Cardiac muscle cell (in vitro differentiated cells and primary cell): ENCODE measurements around the gene DACT3. TPM values are rescaled to one million over a fixed set of nuclear protein-coding genes. Genes with fewer than 3 reads are reported as not detected.

Experiments used
- DNase-seq, 2 donors: peaks; one replicate each; pipeline versions ENCODE4 v3.0.0 to v3.0.0-alpha.2; 2010 to 2017; ENCODE audit warnings: low read depth in 1 of 2, low spot score in 1 of 2
- H3K27ac ChIP-seq: fragments of 200-600 bp; sonication (generic); 2 replicates; pipeline ENCODE4 v1.5.1; 2016
- H3K27me3 ChIP-seq: fragments of 200-600 bp; sonication (generic); 2 replicates; pipeline ENCODE4 v1.6.0; 2016; ENCODE audit warnings: control low read depth
- H3K36me3 ChIP-seq: fragments of 200-600 bp; sonication (generic); 2 replicates; pipeline ENCODE4 v1.5.1; 2016; ENCODE audit warnings: control low read depth
- H3K4me1 ChIP-seq: fragments of 200-600 bp; sonication (generic); 2 replicates; pipeline ENCODE4 v1.8.1; 2017; ENCODE audit warnings: low read depth, mild to moderate bottlenecking, mixed run types
- H3K4me3 ChIP-seq: fragments of 200-600 bp; sonication (generic); 2 replicates; pipeline ENCODE4 v1.5.1; 2016; ENCODE audit warnings: mild to moderate bottlenecking
- H3K9me3 ChIP-seq: fragments of 200-600 bp; sonication (generic); 2 replicates; pipeline ENCODE4 v1.5.1; 2017; ENCODE audit warnings: low read depth, mild to moderate bottlenecking, control low read depth
- CTCF ChIP-seq: IDR thresholded peaks from 2 replicates; pipeline ENCODE4 v1.5.1; 2012; ENCODE audit warnings: low read depth, mild to moderate bottlenecking, low read length
- polyA plus RNA-seq: library from polyadenylated mRNA; unstranded; fragments of >200 nt; fragmentation: Nextera tagmentation; extraction: Ambion mirVana; gene quantifications from 2 replicates; pipeline ENCODE4 v1.2.1, GENCODE V29; 2016
- total RNA-seq: library from RNA; depleted of rRNA; stranded (reverse); fragments of >200 nt; gene quantifications from 2 replicates; pipeline ENCODE4 v1.2.3, GENCODE V29; 2016

Gene DACT3
- total RNA-seq (115 and 142 TPM in 2 replicates), polyA plus RNA-seq (107 and 153 TPM in 2 replicates)

GRCh38 chr19:46661020-46661731, at the start of gene DACT3:
Gene DACT3, minus strand, starts transcription at chr19:46661182. Its CDS starts 118 bp downstream, at chr19:46661064.
- Histone ChIP-seq H3K4me3 (peak within 1 kb of the TSS; percentile 85), H3K27ac (peak within 1 kb of the TSS; percentile 80)

DNA sequence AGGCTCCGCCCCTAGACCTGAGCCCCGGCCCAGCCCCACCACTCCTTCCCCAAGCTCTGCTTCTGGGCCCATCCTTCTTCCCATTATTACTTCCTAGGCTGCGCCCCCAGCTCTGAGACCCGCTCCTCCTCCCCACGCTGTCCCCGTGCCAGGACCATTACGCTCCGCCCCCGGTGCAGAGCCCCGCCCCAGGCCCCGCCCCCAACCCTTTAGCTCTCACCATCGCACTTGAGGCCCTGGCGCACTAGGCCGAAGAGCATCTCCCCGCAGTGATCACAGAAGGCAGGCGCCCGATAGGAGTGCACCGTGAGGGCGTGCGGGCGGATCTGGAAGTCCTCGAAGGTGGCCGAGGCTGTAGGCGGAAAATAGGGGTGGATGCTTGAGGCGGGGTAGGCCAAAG, 49.7 kb upstream of the DACT3 start:
- Histone ChIP-seq H3K4me3 (no peak overlapping the region), H3K9me3 (no peaks in the 10 kb centered on the region), H3K27ac (no peak overlapping the region), H3K27me3 (no peaks in the 10 kb centered on the region), H3K4me1 (peaks cover 12% of the 10 kb centered on the region), H3K36me3 (no peaks in the 10 kb centered on the region)
- DNase-seq: no peak
- TF ChIP-seq CTCF: no peak

More at GRCh38 chr19:46661020-46661731, at the start of gene DACT3:
- H3K4me1 ChIP-seq: peaks cover 9% of the 10 kb centered on the region
- TF ChIP-seq CTCF: no peak
- no peaks in the 10 kb centered on the region for H3K36me3 ChIP-seq
- H3K27me3 ChIP-seq: no peaks in the 10 kb centered on the region
- H3K9me3 ChIP-seq: no peaks in the 10 kb centered on the region
- peak; percentile 100 for DNase-seq

GRCh38 chr19:46704379-46705076, 43.5 kb upstream of the DACT3 start:
- H3K9me3 ChIP-seq: no peaks in the 10 kb centered on the region
- peak; percentile 97 for TF ChIP-seq CTCF
- no peak overlapping the region for H3K27ac ChIP-seq
- H3K36me3 ChIP-seq: peaks cover 16% of the 10 kb centered on the region
- no peak overlapping the region for H3K4me3 ChIP-seq
- DNase-seq: peak; percentile 51 to 72
- no peaks in the 10 kb centered on the region for H3K4me1 ChIP-seq
- no peaks in the 10 kb centered on the region for H3K27me3 ChIP-seq

DNA sequence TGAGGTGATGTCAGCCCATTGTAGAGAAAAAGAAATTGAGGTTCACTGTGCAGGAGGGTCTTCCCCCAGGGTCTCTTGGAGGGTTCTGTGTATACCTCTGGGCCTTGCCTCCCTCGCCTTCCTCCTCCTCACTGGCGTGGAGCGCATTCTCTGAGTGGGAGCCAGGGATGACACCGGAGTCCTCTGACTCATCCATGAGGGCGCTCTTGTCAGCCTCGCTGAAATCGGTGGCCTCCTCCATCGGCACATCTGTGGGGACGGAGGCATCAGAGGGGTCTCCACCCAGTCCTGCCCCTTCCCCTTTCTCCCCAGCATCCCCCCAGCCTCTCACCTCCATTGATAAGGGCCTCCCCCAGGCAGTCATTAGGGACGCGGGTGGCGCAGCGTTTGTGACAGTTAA, 39.7 kb upstream of the DACT3 start:
- Histone ChIP-seq H3K27ac (no peak overlapping the region), H3K9me3 (no peaks in the 10 kb centered on the region), H3K4me1 (no peaks in the 10 kb centered on the region), H3K4me3 (no peak overlapping the region), H3K36me3 (peaks cover 20% of the 10 kb centered on the region), H3K27me3 (no peaks in the 10 kb centered on the region)
- DNase-seq: no peak
- TF ChIP-seq CTCF: no peak

DNA sequence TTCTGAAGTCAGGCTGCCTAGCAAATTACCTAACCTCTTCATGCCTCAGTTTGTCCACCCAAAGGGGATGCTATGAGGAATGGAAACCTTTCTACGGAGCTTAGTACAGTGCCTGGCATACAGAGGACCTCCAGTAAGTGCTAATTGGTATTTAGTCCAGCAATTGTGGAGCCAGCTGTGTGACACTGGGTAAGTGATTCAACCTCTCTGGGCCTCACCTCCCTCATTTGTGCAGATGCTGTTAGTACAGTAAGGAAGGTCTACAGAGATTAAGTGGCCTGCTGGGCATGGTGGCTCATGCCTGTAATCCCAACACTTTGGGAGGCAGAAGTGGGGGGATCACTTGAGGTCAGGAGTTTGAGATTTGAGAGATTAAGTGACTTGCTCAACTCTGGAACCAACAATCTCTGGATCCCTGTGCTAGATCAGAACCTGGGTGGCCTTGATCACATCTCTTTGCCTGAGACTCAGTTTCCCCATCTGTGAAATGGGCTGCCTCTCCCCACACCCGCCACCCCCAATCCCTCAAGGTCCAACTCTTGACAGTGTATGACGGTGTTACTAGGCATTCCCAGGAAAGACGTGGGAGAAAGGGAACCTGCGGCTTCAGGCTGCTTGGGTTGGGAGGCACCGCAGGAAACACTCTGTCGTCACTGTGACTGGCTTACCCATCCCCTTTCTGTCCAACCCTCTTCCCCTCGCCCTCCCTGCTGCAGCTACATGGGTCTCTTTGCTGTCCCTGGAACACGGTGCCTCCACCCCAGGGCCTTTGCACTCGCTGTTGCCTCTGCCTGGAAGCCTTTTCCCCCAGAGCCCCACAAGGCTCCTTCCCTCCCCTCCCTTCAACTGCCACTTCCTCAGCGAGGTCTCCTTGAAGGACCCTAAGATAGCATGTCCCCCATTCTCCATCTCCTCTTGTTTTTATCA, 37.7 kb upstream of the DACT3 start:
- Histone ChIP-seq H3K27me3 (no peaks in the 10 kb centered on the region), H3K36me3 (peaks cover 26% of the 10 kb centered on the region), H3K27ac (no peak overlapping the region)

More for the DNA sequence above, 37.7 kb upstream of the DACT3 start:
- Histone ChIP-seq H3K9me3 (no peaks in the 10 kb centered on the region), H3K4me3 (no peak overlapping the region), H3K4me1 (no peaks in the 10 kb centered on the region)
- no peak for DNase-seq
- TF ChIP-seq CTCF: no peak
